Body of pancreas (tissue), 4 donors: ENCODE results near the gene IDS. TPM values are rescaled to one million over a fixed set of nuclear protein-coding genes. Genes with fewer than 3 reads are reported as not detected.

Experiments used
- ATAC-seq: fragments of 150-250 bp; one replicate; pipeline ENCODE4 v1.9.1; 2016
- DNase-seq, 4 donors: peaks; one replicate each; pipeline ENCODE4 v3.0.0-alpha.2; 2019
- H3K27ac ChIP-seq, 4 donors: fragments of 200-600 bp; sonication (generic); 1 replicate in 3 of 4; 2 replicates in 1 of 4; pipeline versions ENCODE4 v1.5.1 to v1.6.1; 2016 to 2019; ENCODE audit warnings: mild to moderate bottlenecking in 1 of 4, mixed read lengths in 1 of 4, moderate library complexity in 1 of 4
- H3K27me3 ChIP-seq, 2 donors: fragments of 200-600 bp; sonication (generic); one replicate each; pipeline ENCODE4 v1.6.0; 2016; ENCODE audit warnings: mild to moderate bottlenecking in 1 of 2
- H3K36me3 ChIP-seq, 2 donors: fragments of 200-600 bp; sonication (generic); replicated peaks in 1 of 2; 2 replicates each; pipeline ENCODE4 v1.5.1; 2016; ENCODE audit warnings: low read depth in 2 of 2; ENCODE audit not compliant: insufficient read depth in 1 of 2
- H3K4me1 ChIP-seq: fragments of 200-600 bp; sonication (generic); one replicate; pipeline ENCODE4 v1.6.0; 2016
- H3K4me3 ChIP-seq, 2 donors: fragments of 200-600 bp; sonication (generic); 1 replicate in 1 of 2; 2 replicates in 1 of 2; pipeline ENCODE4 v1.5.1; 2016 to 2019
- H3K9me3 ChIP-seq, 3 donors: fragments of 200-600 bp; sonication (generic); 1 replicate in 2 of 3; 2 replicates in 1 of 3; pipeline ENCODE4 v1.5.1; 2016
- POLR2A ChIP-seq, 3 donors: fragments of 450-650 bp; IDR thresholded peaks; one replicate each; pipeline ENCODE4 v1.6.1; 2016; ENCODE audit warnings: antibody characterized with exemption in 3 of 3, mild to moderate bottlenecking in 2 of 3
- WGBS, 2 donors: methylation state at CpG; one replicate each; pipeline ENCODE4 v1.1.5; 2017; 5-methylcytosine and 5-hydroxymethylcytosine counted together
- intact Hi-C: fragments of 100-400 bp; cut with DNase I; formaldehyde crosslinking; loops from one replicate; pipeline ENCODE4 v1.15.1; 2023
- total RNA-seq, 2 donors: library from RNA; depleted of rRNA; stranded (reverse); fragments of >200 nt; gene quantifications; one replicate each; pipeline ENCODE4 v1.1.0, GENCODE V29; 2016
- TF ChIP-seq, protein P1 (sequence below), 7 experiments: fragments of 450-650 bp in 4 of 7; fragments of 200-600 bp in 3 of 7; sonication (generic) in 3 of 7; IDR thresholded peaks; one replicate each; pipeline ENCODE4 v1.5.1; 2016 to 2019; ENCODE audit warnings: antibody characterized with exemption in 7 of 7

The IDS gene
- total RNA-seq, 2 donors from 2014 or later = 39.7 to 49.4 TPM

DNA sequence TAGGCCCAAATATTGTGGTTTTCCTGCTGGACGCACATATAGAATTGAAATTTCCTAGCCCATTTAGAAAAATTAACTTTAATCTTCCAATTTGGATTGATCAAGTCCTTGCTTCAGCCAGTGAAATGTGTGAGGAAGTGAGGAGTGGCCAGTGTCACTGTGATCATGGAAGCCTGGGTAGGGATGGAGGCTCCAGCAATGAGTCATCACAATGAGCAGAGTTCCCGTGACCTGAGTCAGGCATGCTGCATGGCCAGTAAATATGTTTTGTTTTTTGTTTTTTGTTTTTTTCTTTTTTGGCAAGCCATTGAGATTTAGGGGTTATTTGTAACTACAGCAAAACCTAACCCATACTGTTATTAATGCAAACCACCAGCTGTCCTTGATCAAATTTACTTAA lies 52.1 kb downstream of the IDS start:
- Histone ChIP-seq H3K4me3 (no peak overlapping the region), H3K4me1 (no peaks in the 10 kb centered on the region), H3K36me3 (no peaks in the 10 kb centered on the region), H3K9me3 (no peaks in the 10 kb centered on the region), H3K27me3 (no peaks in the 10 kb centered on the region), H3K27ac (no peak overlapping the region)
- TF ChIP-seq POLR2A (IDR thresholded peaks at IDR 0.05) = no peak
- TF ChIP-seq, protein P1, sequence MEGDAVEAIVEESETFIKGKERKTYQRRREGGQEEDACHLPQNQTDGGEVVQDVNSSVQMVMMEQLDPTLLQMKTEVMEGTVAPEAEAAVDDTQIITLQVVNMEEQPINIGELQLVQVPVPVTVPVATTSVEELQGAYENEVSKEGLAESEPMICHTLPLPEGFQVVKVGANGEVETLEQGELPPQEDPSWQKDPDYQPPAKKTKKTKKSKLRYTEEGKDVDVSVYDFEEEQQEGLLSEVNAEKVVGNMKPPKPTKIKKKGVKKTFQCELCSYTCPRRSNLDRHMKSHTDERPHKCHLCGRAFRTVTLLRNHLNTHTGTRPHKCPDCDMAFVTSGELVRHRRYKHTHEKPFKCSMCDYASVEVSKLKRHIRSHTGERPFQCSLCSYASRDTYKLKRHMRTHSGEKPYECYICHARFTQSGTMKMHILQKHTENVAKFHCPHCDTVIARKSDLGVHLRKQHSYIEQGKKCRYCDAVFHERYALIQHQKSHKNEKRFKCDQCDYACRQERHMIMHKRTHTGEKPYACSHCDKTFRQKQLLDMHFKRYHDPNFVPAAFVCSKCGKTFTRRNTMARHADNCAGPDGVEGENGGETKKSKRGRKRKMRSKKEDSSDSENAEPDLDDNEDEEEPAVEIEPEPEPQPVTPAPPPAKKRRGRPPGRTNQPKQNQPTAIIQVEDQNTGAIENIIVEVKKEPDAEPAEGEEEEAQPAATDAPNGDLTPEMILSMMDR (IDR thresholded peaks at IDR 0.05) = no peak
- ATAC-seq = no peak
- DNase-seq = no peak
- intact Hi-C loops = no loop called here
- WGBS, 2 donors = 91 to 97% methylated on average over 2 of the region's 2 CpGs

DNA sequence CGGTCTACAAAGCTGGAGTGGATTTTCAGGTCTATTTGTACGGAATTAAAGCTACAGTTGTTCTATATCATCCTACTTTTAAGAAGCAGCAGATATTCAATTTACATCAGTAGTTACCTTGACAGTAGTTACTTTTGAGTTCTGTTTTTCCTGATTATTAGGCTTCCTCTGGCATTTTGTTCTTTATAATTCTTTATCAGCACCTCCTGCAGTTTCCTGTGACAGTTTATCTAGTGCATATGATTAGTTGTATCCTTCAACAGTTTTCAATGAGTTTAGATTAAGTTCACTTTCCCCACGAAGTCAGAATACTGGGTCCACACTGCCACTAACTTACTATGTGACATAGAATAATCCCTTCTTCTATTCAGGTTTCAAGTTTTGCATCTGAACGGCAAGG lies 71.7 kb downstream of the IDS start:
- Histone ChIP-seq H3K27me3 (no peaks in the 10 kb centered on the region), H3K4me1 (no peaks in the 10 kb centered on the region), H3K36me3 (no peaks in the 10 kb centered on the region), H3K9me3 (no peaks in the 10 kb centered on the region), H3K4me3 (no peak overlapping the region), H3K27ac (no peak overlapping the region)
- TF ChIP-seq, protein P1 (IDR thresholded peaks at IDR 0.05) = no peak
- TF ChIP-seq POLR2A (IDR thresholded peaks at IDR 0.05) = no peak
- intact Hi-C loops = no loop called here
- DNase-seq (no peak), ATAC-seq (no peak)
- 51 to 61% methylated on average over 4 of the region's 4 CpGs for WGBS, 2 donors

DNA sequence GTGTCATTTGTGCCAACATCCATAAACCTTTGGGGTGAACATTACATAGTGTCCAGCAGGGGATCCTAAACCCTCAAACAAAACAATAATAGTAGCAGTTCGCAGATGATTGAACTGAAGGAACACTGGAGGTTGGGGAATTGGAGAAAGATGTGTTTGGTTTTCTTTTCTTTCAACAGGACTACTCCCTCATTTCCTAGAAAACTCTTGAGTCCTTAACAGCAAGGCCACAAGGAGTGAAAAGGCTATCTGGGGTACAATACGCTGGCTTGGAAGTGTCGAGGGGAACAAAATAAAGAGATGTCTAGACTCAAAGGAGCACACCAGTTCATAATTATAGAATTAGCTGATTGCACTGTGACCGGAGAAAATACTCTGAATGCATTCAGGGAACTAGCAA lies 72.1 kb downstream of the IDS start:
- no peak for ATAC-seq
- H3K9me3 ChIP-seq = no peaks in the 10 kb centered on the region
- no peaks in the 10 kb centered on the region for H3K36me3 ChIP-seq
- H3K27ac ChIP-seq = no peak overlapping the region
- WGBS, 2 donors = 57 to 63% methylated on average over 4 of the region's 4 CpGs
- intact Hi-C loops = no loop called here
- no peak overlapping the region for H3K4me3 ChIP-seq
- TF ChIP-seq, protein P1 (IDR thresholded peaks at IDR 0.05) = no peak
- no peak for TF ChIP-seq POLR2A (IDR thresholded peaks at IDR 0.05)
- no peaks in the 10 kb centered on the region for H3K4me1 ChIP-seq
- no peaks in the 10 kb centered on the region for H3K27me3 ChIP-seq
- DNase-seq = no peak

Other genes starting within 250 kb of the IDS start
- gene EOLA1, start 35.7 kb upstream of the IDS start, total RNA-seq = 1 to 10 TPM; 7.8 to 8.2 TPM
- gene HSFX3, start 44.6 kb upstream of the IDS start, total RNA-seq = not detected
- not detected for gene MAGEA9B, start 82.2 kb upstream of the IDS start, total RNA-seq
- gene HSFX2, start 90.0 kb upstream of the IDS start, total RNA-seq = not detected
- 1 to 10 TPM; 7.3 to 8.0 TPM for gene TMEM185A, start 126.5 kb upstream of the IDS start, total RNA-seq
- gene MAGEA11, start 206.8 kb upstream of the IDS start, total RNA-seq = not detected